C4-2B (cell line): Measurements from ENCODE around the gene AKAP5.

Source experiments
- CTCF ChIP-seq: fragments of 450-650 bp; conservative IDR thresholded peaks from 2 replicates; pipeline ENCODE4 v1.5.1; 2017; ENCODE audit warnings: mild to moderate bottlenecking
- ZFX ChIP-seq: fragments of 450-650 bp; IDR thresholded peaks from 2 replicates; pipeline ENCODE4 v1.6.1; 2017

GRCh38 chr14:64422756-64423155, 42.5 kb upstream of the AKAP5 start:
- no peak for TF ChIP-seq CTCF
- TF ChIP-seq ZFX: no peak
